Mucosa of gallbladder (tissue), 1 donor: Measurements from ENCODE around the gene CRB1. TPM values are rescaled to one million over a fixed set of nuclear protein-coding genes. Genes with fewer than 3 reads are reported as not detected.

Source experiments
- total RNA-seq: library from RNA; stranded (reverse); gene quantifications from one replicate; pipeline ENCODE4 v1.2.1, GENCODE V29; 2021
- donor health status: DM: no; HTN: no; CAD: no.

CRB1 gene
- total RNA-seq, 1 donor from 2014 or later: 0.06 TPM

Other genes with a start within 250 kb of the CRB1 start
- 2.3 TPM for gene F13B, start 201.0 kb upstream of the CRB1 start, total RNA-seq
- gene ASPM, start 121.6 kb upstream of the CRB1 start, total RNA-seq: 1.3 TPM
- gene ZBTB41, start 67.0 kb upstream of the CRB1 start, total RNA-seq: 18.3 TPM